Esophagus muscularis mucosa (tissue), 3 donors: ENCODE data around the gene BICC1.

Experiments used
- POLR2A ChIP-seq: fragments of 450-650 bp; IDR thresholded peaks from one replicate; pipeline ENCODE4 v1.6.1; 2017; ENCODE audit warnings: antibody characterized with exemption, moderate library complexity, mild to moderate bottlenecking, low read depth
- POLR2AphosphoS5 ChIP-seq, 2 donors: sonication (generic); formaldehyde crosslinking; IDR thresholded peaks; one replicate each; pipeline ENCODE4 v1.6.1; 2017; ENCODE audit warnings: antibody characterized with exemption in 2 of 2
- TF ChIP-seq, protein P1 (sequence below), 3 experiments: fragments of 200-600 bp in 2 of 3; fragments of 450-650 bp in 1 of 3; sonication (generic) in 2 of 3; IDR thresholded peaks; one replicate each; pipeline ENCODE4 v1.5.1; 2017 to 2019; ENCODE audit warnings: antibody characterized with exemption in 3 of 3, mild to moderate bottlenecking in 2 of 3, moderate library complexity in 1 of 3

DNA sequence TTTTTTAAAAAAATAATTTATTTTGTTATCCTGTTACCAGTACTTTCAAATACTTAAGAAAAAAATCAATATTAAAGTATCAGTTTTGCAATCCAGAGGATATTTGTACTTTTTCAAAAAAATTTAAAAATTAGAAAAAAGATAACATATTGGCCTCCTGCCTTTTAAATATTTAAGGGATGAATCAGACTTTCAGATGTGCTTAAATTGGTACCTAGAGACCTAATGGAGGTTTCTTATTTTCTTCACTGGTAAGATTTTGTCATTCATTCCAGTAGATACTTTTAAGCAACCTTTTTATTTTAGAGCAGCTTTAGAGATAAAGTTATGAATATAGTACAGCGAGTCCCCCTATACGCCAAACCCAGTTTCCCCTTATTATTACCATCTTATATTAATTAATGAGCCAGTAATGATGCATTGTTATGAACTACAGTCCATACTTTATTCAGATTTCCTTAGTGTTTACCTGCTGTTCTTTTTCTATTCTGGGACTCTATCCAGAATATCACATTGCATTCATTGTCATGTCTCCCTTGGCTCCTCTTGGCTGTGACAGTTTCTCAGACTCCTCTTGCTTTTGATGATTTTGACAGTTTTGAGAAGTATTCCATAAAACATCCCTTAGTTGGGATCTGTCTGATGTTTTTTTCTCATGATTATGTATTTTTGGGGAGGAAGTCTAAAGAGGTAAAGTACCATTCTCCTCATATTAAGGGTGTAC lies 34.2 kb downstream of the BICC1 start:
- no peak for TF ChIP-seq POLR2AphosphoS5 (IDR thresholded peaks at IDR 0.05)
- TF ChIP-seq, protein P1, sequence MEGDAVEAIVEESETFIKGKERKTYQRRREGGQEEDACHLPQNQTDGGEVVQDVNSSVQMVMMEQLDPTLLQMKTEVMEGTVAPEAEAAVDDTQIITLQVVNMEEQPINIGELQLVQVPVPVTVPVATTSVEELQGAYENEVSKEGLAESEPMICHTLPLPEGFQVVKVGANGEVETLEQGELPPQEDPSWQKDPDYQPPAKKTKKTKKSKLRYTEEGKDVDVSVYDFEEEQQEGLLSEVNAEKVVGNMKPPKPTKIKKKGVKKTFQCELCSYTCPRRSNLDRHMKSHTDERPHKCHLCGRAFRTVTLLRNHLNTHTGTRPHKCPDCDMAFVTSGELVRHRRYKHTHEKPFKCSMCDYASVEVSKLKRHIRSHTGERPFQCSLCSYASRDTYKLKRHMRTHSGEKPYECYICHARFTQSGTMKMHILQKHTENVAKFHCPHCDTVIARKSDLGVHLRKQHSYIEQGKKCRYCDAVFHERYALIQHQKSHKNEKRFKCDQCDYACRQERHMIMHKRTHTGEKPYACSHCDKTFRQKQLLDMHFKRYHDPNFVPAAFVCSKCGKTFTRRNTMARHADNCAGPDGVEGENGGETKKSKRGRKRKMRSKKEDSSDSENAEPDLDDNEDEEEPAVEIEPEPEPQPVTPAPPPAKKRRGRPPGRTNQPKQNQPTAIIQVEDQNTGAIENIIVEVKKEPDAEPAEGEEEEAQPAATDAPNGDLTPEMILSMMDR (IDR thresholded peaks at IDR 0.05), result no peak
- no peak for TF ChIP-seq POLR2A
